ENCODE data around the gene TGFBI. TPM values are rescaled to one million over a fixed set of nuclear protein-coding genes. Genes with fewer than 3 reads are reported as not detected.

TGFBI gene
- total and polyA plus RNA-seq, 12 donors, result 29.6 to 137 (median 50.4) TPM

DNA sequence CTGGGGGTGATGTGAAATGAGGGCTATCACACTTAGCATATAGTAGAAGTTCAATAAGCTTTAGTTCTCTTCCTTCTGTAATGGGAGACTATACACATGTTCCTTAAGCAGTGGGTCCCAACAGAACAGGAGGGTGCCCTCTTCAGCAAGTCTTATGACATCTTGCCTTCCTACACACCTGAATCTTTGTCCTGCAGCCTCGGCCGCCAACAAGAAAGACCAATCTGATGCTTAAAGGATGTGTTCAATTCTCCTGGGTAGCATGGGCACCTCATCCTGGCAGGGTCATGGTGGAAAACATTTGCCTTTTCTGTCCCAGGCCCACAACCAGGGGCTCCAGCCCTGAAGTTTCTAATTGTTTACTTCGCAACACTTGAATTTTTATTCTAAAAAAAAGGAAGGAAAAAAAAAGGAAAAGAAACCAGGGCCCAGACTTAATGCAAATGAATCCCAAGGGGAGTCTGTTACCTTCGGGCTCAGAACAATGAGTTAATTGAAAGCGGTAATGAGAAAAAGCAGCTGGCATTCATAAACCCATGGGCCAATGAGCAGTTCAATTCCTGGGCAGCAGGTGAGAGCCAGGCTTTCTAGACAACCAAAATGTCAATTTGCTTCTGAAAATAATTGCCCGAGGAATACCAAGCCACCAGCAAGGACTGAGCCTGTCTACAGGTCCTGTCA lies 77.7 kb downstream of the TGFBI start:
- no peaks in the 10 kb centered on the region for H3K27me3 ChIP-seq
- H3K4me1 ChIP-seq, result peaks cover 0 to 17% (median 6%) of the 10 kb centered on the region in 9 donors
- TF ChIP-seq, protein P1, sequence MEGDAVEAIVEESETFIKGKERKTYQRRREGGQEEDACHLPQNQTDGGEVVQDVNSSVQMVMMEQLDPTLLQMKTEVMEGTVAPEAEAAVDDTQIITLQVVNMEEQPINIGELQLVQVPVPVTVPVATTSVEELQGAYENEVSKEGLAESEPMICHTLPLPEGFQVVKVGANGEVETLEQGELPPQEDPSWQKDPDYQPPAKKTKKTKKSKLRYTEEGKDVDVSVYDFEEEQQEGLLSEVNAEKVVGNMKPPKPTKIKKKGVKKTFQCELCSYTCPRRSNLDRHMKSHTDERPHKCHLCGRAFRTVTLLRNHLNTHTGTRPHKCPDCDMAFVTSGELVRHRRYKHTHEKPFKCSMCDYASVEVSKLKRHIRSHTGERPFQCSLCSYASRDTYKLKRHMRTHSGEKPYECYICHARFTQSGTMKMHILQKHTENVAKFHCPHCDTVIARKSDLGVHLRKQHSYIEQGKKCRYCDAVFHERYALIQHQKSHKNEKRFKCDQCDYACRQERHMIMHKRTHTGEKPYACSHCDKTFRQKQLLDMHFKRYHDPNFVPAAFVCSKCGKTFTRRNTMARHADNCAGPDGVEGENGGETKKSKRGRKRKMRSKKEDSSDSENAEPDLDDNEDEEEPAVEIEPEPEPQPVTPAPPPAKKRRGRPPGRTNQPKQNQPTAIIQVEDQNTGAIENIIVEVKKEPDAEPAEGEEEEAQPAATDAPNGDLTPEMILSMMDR (IDR thresholded peaks at IDR 0.05), result no peak
- H3K36me3 ChIP-seq, result no peaks in the 10 kb centered on the region
- H3K4me3 ChIP-seq, result no peak overlapping the region
- DNase-seq (no peak), ATAC-seq (no peak)
- intact Hi-C loops (cut with DNase I), result no loop called here
- H3K9me3 ChIP-seq, result no peaks in the 10 kb centered on the region
- WGBS, 2 donors, result 79 to 87% methylated on average over 6 of the region's 6 CpGs
- no peak overlapping the region for H3K27ac ChIP-seq

DNA sequence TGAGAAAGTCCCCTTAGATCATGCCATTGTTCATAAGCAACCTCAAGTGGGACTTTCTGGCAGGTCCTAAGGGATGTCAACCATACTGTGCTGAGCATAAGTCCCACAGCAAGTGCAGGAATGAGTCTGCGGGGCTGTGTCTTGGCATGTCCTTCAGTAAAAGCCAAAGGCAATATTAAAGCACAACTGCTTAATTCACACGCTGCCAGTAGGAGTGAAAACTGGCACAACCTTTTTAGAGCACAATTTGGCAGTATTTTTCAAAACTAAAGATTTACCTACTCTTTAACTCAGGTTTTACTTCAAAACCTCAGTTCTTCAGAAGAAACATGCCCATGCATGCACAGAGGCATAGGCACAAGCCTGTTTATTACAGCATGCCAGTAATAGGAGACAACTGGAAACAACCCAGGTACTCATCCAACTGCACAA lies 79.4 kb downstream of the TGFBI start:
- intact Hi-C loops (cut with DNase I), result no loop called here
- no peak for ATAC-seq
- WGBS, 2 donors, result 81 to 86% methylated on average over 2 of the region's 2 CpGs
- Histone ChIP-seq H3K4me3 (no peak overlapping the region), H3K27ac (no peak overlapping the region), H3K36me3 (no peaks in the 10 kb centered on the region), H3K9me3 (no peaks in the 10 kb centered on the region), H3K27me3 (no peaks in the 10 kb centered on the region), H3K4me1 (peaks cover 0 to 17% (median 6%) of the 10 kb centered on the region in 9 donors)
- DNase-seq, result no peak
- TF ChIP-seq, protein P1 (IDR thresholded peaks at IDR 0.05), result no peak

DNA sequence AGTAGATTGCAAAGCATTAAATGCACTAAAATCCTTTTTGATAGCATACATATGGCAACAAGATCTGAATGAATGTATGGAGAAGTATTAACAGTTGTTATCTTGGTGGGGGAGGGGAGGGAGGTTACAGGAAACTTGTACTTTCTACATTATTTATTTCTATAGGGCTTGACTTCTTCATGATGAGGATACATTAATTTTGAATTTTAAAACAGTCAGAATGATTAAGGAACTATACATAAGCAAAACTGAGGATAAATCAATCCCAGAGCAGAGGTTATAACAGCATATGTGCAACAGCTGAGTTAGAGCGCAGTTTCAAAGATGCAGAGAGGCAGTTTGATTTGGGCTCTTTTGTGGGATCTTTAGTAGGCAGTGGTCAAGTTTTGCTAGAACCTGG lies 80.0 kb downstream of the TGFBI start:
- Histone ChIP-seq H3K36me3 (no peaks in the 10 kb centered on the region), H3K27ac (no peak overlapping the region), H3K4me1 (peaks cover 0 to 14% (median 6%) of the 10 kb centered on the region in 9 donors), H3K4me3 (no peak overlapping the region), H3K27me3 (no peaks in the 10 kb centered on the region), H3K9me3 (no peaks in the 10 kb centered on the region)
- no peak for DNase-seq
- WGBS, 2 donors, result 96 to 100% methylated on average over 1 of the region's 1 CpG
- ATAC-seq, result no peak
- TF ChIP-seq, protein P1 (IDR thresholded peaks at IDR 0.05), result no peak
- intact Hi-C loops (cut with DNase I), result no loop called here

DNA sequence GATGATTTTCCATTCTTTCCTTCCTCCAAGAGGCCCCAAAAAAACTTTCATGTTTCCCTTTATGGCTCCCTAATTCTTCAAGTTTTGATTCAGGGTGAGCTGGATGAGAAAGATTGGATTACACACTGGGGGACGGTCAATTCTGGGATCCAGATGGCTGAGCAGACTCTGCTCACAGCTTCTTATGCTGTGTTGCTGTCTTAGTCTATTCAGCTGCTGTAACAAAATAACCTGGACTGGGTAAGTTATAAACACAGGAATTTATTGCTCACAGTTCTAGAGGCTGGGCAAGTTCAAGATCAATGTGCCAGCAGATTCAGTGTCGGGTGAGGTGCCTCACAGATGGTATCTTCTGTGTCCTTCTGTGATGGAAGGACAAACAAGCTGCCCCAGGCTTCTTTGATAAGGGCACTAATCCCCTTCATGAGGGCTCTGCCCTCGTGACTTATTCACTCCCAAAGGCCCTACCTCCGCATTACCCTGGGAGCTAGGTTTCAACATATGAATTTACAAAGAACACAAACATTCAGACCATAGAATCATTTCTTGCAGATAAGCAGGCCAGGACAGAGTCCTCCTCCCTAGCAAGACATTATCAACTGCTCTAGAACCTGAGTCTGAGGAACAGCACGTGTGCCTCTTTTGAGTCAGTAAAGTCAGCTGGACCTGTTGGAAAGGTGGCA lies 80.8 kb downstream of the TGFBI start:
- 92 to 94% methylated on average over 5 of the region's 5 CpGs for WGBS, 2 donors
- H3K27ac ChIP-seq, result no peak overlapping the region
- no peak for DNase-seq

More for the DNA sequence above, 80.8 kb downstream of the TGFBI start:
- Histone ChIP-seq H3K9me3 (no peaks in the 10 kb centered on the region), H3K4me3 (no peak overlapping the region), H3K27me3 (no peaks in the 10 kb centered on the region), H3K36me3 (no peaks in the 10 kb centered on the region), H3K4me1 (peaks cover 0 to 6% (median 0%) of the 10 kb centered on the region in 9 donors)
- no peak for ATAC-seq
- TF ChIP-seq, protein P1 (IDR thresholded peaks at IDR 0.05), result no peak
- intact Hi-C loops (cut with DNase I), result no loop called here

Other genes starting within 250 kb of the TGFBI start
- gene SLC25A48, start 194.3 kb upstream of the TGFBI start, total RNA-seq, result under 1 TPM in 4 of 10 donors, not detected in 6; 0.16 to 0.40 (median 0.23) TPM
- 10 to 100 TPM in 1 of 2 donors, not detected in 1; 10.8 TPM for gene SLC25A48, start 194.3 kb upstream of the TGFBI start, polyA plus RNA-seq
- not detected for gene IL9, start 133.1 kb upstream of the TGFBI start, total RNA-seq
- not detected for gene IL9, start 133.1 kb upstream of the TGFBI start, polyA plus RNA-seq
- not detected for gene LECT2, start 74.0 kb upstream of the TGFBI start, total RNA-seq
- not detected for gene LECT2, start 74.0 kb upstream of the TGFBI start, polyA plus RNA-seq
- 10 to 100 TPM; 33.3 to 53.8 (median 39.8) TPM for gene SMAD5, start 103.9 kb downstream of the TGFBI start, total RNA-seq
- 1 to 10 TPM; 7.0 to 8.5 TPM for gene SMAD5, start 103.9 kb downstream of the TGFBI start, polyA plus RNA-seq
- gene SMIM32, start 164.2 kb downstream of the TGFBI start, total RNA-seq, result not detected
- gene SMIM32, start 164.2 kb downstream of the TGFBI start, polyA plus RNA-seq, result not detected